COLO829 (cell line): ENCODE measurements around the gene LGALS8.

Experiments used
- DNase-seq: peaks from one replicate; pipeline ENCODE4 v3.0.0; 2012; ENCODE audit warnings: low spot score

LGALS8 gene

DNA sequence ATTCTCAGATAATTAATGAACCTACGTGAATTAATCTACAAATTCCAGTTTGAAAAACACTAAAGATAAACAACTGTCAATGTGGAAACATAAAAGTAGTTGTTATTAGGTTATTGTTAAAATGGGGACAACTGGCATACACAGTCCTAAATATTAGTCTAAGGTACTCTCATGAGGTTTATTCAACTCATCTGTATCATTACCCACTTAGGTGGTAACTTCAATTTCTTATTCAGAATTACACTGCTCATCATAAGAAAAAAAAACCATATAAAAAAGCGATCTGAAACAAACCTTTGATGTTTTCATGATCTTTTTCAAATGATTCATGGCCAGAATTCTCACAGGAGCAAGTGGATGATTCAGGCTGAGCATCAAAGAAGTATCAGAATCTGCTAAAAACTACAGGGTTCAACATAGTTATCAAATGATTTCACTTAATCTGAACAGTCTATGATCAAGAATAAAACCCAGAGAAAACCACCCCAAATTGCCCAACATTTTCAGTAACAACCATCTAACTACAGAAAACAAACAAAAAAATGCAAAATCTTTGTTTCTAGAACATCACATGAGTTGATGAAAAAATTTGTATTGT, 66.9 kb downstream of the LGALS8 start:
- no peak for DNase-seq

DNA sequence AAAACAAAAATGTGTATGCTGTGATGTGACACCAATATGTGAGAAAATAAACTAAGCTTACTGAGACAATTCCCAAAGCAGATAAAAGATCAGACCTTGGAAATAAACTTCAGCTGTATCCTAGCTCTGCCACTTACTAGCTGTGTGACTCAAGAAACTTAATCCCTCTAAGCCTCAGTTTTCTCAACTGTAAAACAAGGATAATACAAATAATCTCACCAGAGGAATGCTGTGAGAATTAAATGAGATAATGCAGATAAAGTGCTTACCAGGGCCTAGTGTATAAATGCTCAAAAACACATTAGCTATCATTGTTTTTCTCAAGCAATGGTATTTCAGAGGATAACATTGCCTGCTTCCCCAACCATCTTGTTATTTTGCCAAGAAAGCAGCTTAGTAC, 78.4 kb downstream of the LGALS8 start:
- DNase-seq = no peak
